Measurements from ENCODE around the gene GUCY1A2.

GUCY1A2 gene

GRCh38 chr11:106939157-106939556 lies 79.1 kb downstream of the GUCY1A2 start:
- CTCF ChIA-PET: interaction anchor here (1.0 to 1.1 kb wide), 2 partner anchors 9 to 11 kb away, joined by 3 read pairs; no protein-coding TSS in a partner anchor
- TF ChIP-seq CTCF (IDR thresholded peaks at IDR 0.05; ENCODE audit: control extremely low read depth, extremely low read depth, low read depth, missing control alignments): no peak
- DNase-seq (ENCODE audit: extremely low spot score): no peak
- POLR2A ChIA-PET: no interaction called here

GRCh38 chr11:106937111-106937510 lies 81.2 kb downstream of the GUCY1A2 start:
- TF ChIP-seq CTCF (IDR thresholded peaks at IDR 0.05; ENCODE audit: control extremely low read depth, extremely low read depth, low read depth, missing control alignments): no peak
- DNase-seq (ENCODE audit: extremely low spot score): no peak
- CTCF ChIA-PET: no interaction called here
- POLR2A ChIA-PET: no interaction called here

DNA sequence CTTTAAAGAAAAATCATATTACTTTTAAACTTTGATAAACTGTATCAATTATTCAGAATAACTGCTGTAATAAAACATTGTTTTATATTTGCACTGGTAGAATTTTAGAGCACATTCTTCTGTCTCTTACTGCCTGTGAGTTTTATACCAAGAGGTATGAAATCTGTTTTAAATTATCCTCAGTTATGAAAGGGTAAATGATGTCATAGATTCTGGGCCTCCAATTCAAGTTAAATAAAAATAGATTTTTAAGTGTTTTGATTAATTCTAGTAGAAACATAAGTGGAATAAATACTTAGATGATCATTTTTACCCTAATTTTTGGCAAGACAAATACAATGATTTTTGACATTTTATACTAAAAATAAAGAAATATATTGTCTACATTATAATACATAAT lies 93.0 kb downstream of the GUCY1A2 start:
- no peak for TF ChIP-seq CTCF (IDR thresholded peaks at IDR 0.05; ENCODE audit: control extremely low read depth, extremely low read depth, low read depth, missing control alignments)
- ChIA-PET CTCF (no interaction called here), POLR2A (no interaction called here)
- no peak for DNase-seq (ENCODE audit: extremely low spot score)

GRCh38 chr11:106920899-106921509 lies 97.3 kb downstream of the GUCY1A2 start:
- ChIA-PET CTCF (no interaction called here), POLR2A (no interaction called here)
- no peak for TF ChIP-seq CTCF (IDR thresholded peaks at IDR 0.05; ENCODE audit: control extremely low read depth, extremely low read depth, low read depth, missing control alignments)
- DNase-seq (ENCODE audit: extremely low spot score): no peak

- peak; percentile 17 for TF ChIP-seq CTCF (IDR thresholded peaks at IDR 0.05; ENCODE audit: control extremely low read depth, extremely low read depth, low read depth, missing control alignments)
- DNase-seq (ENCODE audit: extremely low spot score): peak; percentile 7
- POLR2A ChIA-PET: no interaction called here
- CTCF ChIA-PET: interaction anchor here (1.0 kb wide), 1 partner anchor 10 kb away, joined by 3 read pairs; no protein-coding TSS in a partner anchor
Observed at GRCh38 chr11:106917973-106918372, 100.3 kb downstream of the GUCY1A2 start.

DNA sequence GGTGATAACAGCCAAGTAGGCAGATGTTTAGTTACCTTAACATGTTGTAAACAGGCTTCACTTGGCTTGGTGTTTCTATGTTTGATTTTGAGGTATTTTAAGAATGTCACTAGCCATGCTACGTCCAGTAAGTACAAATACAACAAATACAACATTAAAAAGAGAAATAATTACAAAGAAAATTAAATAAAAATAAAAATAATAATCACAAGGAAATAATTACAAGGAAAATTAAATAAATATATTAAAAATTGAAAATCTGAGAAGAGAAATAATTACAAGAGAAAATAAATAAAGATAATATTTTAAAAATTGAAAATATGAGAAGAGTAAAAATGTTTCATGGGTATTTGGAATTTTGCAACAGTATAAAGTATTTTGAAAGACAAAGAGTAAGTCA lies 103.9 kb downstream of the GUCY1A2 start:
- no peak for DNase-seq (ENCODE audit: extremely low spot score)
- POLR2A ChIA-PET: no interaction called here
- CTCF ChIA-PET: no interaction called here
- TF ChIP-seq CTCF (IDR thresholded peaks at IDR 0.05; ENCODE audit: control extremely low read depth, extremely low read depth, low read depth, missing control alignments): no peak

Data from GM10248 (cell line).